ENCODE measurements around the gene DMD.

The DMD gene

DNA sequence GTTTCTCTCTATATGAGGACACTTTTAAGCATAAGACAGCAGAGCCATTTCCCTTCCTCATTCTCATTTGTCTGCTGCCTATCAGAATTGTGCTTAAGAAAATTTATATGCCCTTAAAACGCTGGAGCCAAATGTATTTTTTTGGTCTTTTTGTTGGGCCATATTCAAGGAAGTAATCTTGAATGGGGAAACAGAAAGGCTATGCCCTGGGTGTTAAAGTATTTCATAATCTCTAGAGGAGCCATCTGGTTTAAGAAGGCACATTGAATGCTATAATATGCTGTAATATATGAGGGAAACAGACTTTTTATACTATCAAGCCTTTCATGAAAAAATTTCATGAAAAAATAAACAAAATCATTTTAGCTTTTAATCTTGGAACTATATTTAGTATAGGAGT, 4.3 kb downstream of the DMD start:
- TF ChIP-seq SIN3A (IDR thresholded peaks at IDR 0.05; ENCODE audit: borderline replicate concordance, insufficient read depth, low read length): no peak
- TF ChIP-seq POLR2AphosphoS5 (IDR thresholded peaks at IDR 0.05; ENCODE audit: low read depth, low read length): no peak
- no peak for TF ChIP-seq FOXP2 (optimal IDR thresholded peaks at IDR 0.05; ENCODE audit: borderline replicate concordance, extremely low read depth, extremely low read length, insufficient read depth)
- TF ChIP-seq, protein P1, sequence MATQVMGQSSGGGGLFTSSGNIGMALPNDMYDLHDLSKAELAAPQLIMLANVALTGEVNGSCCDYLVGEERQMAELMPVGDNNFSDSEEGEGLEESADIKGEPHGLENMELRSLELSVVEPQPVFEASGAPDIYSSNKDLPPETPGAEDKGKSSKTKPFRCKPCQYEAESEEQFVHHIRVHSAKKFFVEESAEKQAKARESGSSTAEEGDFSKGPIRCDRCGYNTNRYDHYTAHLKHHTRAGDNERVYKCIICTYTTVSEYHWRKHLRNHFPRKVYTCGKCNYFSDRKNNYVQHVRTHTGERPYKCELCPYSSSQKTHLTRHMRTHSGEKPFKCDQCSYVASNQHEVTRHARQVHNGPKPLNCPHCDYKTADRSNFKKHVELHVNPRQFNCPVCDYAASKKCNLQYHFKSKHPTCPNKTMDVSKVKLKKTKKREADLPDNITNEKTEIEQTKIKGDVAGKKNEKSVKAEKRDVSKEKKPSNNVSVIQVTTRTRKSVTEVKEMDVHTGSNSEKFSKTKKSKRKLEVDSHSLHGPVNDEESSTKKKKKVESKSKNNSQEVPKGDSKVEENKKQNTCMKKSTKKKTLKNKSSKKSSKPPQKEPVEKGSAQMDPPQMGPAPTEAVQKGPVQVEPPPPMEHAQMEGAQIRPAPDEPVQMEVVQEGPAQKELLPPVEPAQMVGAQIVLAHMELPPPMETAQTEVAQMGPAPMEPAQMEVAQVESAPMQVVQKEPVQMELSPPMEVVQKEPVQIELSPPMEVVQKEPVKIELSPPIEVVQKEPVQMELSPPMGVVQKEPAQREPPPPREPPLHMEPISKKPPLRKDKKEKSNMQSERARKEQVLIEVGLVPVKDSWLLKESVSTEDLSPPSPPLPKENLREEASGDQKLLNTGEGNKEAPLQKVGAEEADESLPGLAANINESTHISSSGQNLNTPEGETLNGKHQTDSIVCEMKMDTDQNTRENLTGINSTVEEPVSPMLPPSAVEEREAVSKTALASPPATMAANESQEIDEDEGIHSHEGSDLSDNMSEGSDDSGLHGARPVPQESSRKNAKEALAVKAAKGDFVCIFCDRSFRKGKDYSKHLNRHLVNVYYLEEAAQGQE (IDR thresholded peaks at IDR 0.05; ENCODE audit: insufficient read depth in 1 of 2, low read depth in 2 of 2, low read length in 2 of 2): no peak
- TF ChIP-seq TAF1 (IDR thresholded peaks at IDR 0.05; ENCODE audit: borderline replicate concordance, insufficient read depth, low read length): no peak

DNA sequence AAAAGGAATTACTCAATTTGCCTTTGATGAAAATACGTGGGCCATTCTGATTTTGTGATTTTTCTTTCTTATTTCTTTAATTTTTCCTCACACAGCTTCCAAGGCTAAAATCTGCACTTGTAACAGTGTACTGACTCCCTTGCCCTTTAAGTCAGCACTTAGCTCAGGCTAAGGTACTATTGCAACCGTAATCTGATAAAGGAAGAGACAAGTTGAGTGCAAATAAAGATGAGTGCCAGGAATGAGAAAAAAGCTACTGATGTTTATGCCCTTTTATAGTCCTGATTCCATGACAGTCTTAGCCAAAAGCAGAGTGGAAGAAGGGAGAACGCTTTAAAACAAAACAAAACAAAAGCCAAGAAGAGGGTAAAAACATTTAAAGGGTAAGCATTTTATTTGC, 6.0 kb downstream of the DMD start:
- no peak for TF ChIP-seq TAF1 (IDR thresholded peaks at IDR 0.05; ENCODE audit: borderline replicate concordance, insufficient read depth, low read length)
- no peak for TF ChIP-seq POLR2AphosphoS5 (IDR thresholded peaks at IDR 0.05; ENCODE audit: low read depth, low read length)
- TF ChIP-seq FOXP2 (optimal IDR thresholded peaks at IDR 0.05; ENCODE audit: borderline replicate concordance, extremely low read depth, extremely low read length, insufficient read depth): no peak
- TF ChIP-seq, protein P1 (IDR thresholded peaks at IDR 0.05; ENCODE audit: insufficient read depth in 1 of 2, low read depth in 2 of 2, low read length in 2 of 2): no peak
- TF ChIP-seq SIN3A (IDR thresholded peaks at IDR 0.05; ENCODE audit: borderline replicate concordance, insufficient read depth, low read length): no peak

DNA sequence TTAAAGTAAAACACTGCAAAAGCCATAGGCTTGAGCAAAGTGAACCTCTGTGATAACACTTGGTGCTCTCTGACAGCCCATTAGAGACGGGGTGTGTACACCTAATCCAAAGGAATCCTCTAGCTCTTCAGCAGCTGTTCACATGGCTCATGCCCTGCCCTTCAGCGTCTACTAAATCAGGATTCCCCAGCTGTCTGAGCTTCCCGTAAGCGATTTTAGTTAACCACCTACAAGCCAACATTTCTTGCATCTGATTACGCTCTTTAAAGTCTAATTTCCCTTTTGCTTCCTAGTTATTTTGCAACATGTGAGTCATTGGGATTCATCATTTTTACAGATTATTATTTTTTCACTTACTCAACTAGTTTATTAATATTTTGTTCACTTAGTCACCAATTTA, 6.5 kb downstream of the DMD start:
- TF ChIP-seq FOXP2 (optimal IDR thresholded peaks at IDR 0.05; ENCODE audit: borderline replicate concordance, extremely low read depth, extremely low read length, insufficient read depth) (no peak), SIN3A (IDR thresholded peaks at IDR 0.05; ENCODE audit: borderline replicate concordance, insufficient read depth, low read length) (no peak), TAF1 (IDR thresholded peaks at IDR 0.05; ENCODE audit: borderline replicate concordance, insufficient read depth, low read length) (no peak), POLR2AphosphoS5 (IDR thresholded peaks at IDR 0.05; ENCODE audit: low read depth, low read length) (no peak)
- TF ChIP-seq, protein P1 (IDR thresholded peaks at IDR 0.05; ENCODE audit: insufficient read depth in 1 of 2, low read depth in 2 of 2, low read length in 2 of 2): no peak

DNA sequence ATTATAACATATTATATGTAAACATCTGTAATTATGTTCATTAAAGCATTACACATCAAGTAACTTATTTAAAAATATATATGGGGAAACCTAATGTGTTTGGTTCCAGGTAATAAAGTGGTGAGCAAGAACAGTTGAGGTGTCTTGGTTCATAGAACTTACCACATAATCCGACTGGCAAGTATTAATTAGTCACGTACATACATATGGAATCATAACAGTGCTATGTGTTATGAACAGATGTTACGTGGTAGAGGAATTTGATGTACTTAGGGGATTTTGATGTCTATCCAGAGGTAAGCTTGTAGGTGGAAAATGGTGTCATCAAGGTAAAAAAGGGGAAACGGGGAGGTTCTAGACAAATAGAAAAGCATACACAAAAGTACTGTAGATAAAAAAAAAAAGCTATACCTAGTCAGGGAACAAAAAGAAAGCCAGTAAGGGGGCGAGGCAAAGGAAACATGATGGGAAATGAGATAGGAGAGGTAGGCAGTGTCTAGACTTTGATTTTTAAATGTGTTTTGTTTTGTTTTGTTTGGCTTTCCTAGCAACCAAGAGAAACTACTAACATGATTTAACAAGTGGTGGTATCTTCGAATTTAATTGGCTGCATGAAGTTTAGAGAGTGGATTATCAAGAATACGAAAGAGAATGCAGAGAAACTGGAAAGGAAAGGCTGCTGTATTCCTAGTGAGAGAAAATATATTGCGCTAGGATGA, 12.6 kb downstream of the DMD start:
- TF ChIP-seq TAF1 (IDR thresholded peaks at IDR 0.05; ENCODE audit: borderline replicate concordance, insufficient read depth, low read length) (no peak), FOXP2 (optimal IDR thresholded peaks at IDR 0.05; ENCODE audit: borderline replicate concordance, extremely low read depth, extremely low read length, insufficient read depth) (no peak), POLR2AphosphoS5 (IDR thresholded peaks at IDR 0.05; ENCODE audit: low read depth, low read length) (no peak), SIN3A (IDR thresholded peaks at IDR 0.05; ENCODE audit: borderline replicate concordance, insufficient read depth, low read length) (no peak)
- TF ChIP-seq, protein P1 (IDR thresholded peaks at IDR 0.05; ENCODE audit: insufficient read depth in 1 of 2, low read depth in 2 of 2, low read length in 2 of 2): no peak
